Right lobe of liver (tissue), 4 donors: ENCODE measurements around the gene CCL13.

Experiments
- CTCF ChIP-seq, 4 donors: fragments of 200-600 bp in 3 of 4; fragments of 450-650 bp in 1 of 4; IDR thresholded peaks; one replicate each; pipeline versions ENCODE4 v1.5.1 to v1.8.0; 2016 to 2022; ENCODE audit warnings: antibody characterized with exemption in 4 of 4, mild to moderate bottlenecking in 2 of 4
- POLR2A ChIP-seq: fragments of 450-650 bp; IDR thresholded peaks from one replicate; pipeline ENCODE4 v1.6.1; 2017; ENCODE audit warnings: antibody characterized with exemption, mild to moderate bottlenecking
- donor health status: DM: no; HTN: no; CAD: no.
- donor health status: DM: no; HTN: no; CAD: no.
- donor health status: DM: no; HTN: yes; CAD: no.

- TF ChIP-seq CTCF (IDR thresholded peaks at IDR 0.05), result no peak
- no peak for TF ChIP-seq POLR2A
Observed at GRCh38 chr17:34312080-34312479, 44.2 kb upstream of the CCL13 start.
